PC-3 (cell line): ENCODE measurements around the gene PRM2.

ENCODE experiments used
- EZH2 ChIP-seq: fragments of 300-600 bp; sonication (generic); IDR thresholded peaks from one replicate; pipeline ENCODE4 v1.6.1; 2017; ENCODE audit warnings: antibody characterized with exemption, mild to moderate bottlenecking, low read length; ENCODE audit not compliant: unreplicated experiment
- EZH2phosphoT487 ChIP-seq: fragments of 300-600 bp; sonication (generic); IDR thresholded peaks from 2 replicates; pipeline ENCODE4 v1.6.1; 2018; ENCODE audit warnings: mild to moderate bottlenecking, antibody characterized with exemption, low read length, borderline replicate concordance
- TF ChIP-seq, protein P1 (sequence below): fragments of 300-600 bp; sonication (generic); conservative IDR thresholded peaks from 2 replicates; pipeline ENCODE4 v1.5.1; 2017; ENCODE audit warnings: antibody characterized with exemption, low read depth, mild to moderate bottlenecking, low read length

DNA sequence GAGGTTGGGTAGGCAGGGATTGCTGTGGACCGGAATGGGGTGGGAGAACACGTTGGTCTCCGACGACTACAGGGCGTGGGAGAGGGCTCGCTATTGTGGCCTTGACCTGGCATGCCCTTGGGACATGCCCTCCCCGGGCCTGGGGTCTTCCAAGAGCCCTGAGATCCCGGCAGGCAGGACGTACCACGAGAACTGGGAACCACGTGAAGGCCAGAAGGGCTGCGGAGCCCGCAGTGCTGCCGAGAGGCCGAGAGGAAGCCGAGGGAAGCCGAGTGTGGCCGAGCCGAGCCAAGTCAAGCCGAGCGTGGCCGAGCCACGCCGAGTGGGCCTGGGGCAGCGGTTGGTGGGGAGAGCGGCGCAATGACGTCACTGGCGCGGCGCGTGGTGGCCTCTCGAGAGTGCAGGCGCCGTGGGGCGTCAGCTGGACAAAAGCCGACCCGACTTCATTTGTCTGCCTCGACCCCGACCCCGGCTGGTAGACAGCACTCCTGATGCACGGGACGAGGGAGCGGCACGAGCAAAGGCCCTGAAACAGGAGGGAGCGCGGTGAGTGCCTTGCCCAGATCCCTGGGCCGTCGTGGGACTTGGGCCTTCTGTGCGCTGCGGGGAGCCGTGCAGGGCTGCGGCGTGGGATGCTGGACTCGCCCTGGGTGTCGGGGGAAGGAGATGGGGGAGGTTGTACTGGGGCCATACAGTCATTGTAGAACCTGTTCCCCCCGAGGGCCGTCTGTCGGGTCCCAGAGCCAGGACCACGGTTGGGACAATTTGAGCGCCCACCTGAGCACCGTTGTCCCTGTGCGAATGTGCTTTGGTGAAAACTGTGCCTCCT lies 26.8 kb downstream of the PRM2 start:
- TF ChIP-seq, protein P1, sequence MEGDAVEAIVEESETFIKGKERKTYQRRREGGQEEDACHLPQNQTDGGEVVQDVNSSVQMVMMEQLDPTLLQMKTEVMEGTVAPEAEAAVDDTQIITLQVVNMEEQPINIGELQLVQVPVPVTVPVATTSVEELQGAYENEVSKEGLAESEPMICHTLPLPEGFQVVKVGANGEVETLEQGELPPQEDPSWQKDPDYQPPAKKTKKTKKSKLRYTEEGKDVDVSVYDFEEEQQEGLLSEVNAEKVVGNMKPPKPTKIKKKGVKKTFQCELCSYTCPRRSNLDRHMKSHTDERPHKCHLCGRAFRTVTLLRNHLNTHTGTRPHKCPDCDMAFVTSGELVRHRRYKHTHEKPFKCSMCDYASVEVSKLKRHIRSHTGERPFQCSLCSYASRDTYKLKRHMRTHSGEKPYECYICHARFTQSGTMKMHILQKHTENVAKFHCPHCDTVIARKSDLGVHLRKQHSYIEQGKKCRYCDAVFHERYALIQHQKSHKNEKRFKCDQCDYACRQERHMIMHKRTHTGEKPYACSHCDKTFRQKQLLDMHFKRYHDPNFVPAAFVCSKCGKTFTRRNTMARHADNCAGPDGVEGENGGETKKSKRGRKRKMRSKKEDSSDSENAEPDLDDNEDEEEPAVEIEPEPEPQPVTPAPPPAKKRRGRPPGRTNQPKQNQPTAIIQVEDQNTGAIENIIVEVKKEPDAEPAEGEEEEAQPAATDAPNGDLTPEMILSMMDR: no peak
- TF ChIP-seq EZH2 (no peak), EZH2phosphoT487 (no peak)
